GM12878 (cell line): ENCODE results near the gene VCX. TPM values are rescaled to one million over a fixed set of nuclear protein-coding genes. Genes with fewer than 3 reads are reported as not detected.
"Not testable (repeated sequence)": the region's sequence is repeated elsewhere in the genome, so short reads cannot be mapped to it uniquely, and the experiment has no call there.

Experiments used
- ATAC-seq: fragments of 200-7000 bp; cut with Tn5 transposase; 3 replicates; pipeline ENCODE4 v1.9.1; 2020; ENCODE audit warnings: mild to moderate bottlenecking, moderate library complexity
- Bru-seq: library from RNA; stranded (reverse); fragments of 400-500 nt; gene quantifications from one replicate; lab custom pipeline; 2021; lab: Mats Ljungman, UMichigan
- BruChase-seq, 2 experiments: library from RNA; stranded (reverse); fragments of 400-500 nt; gene quantifications; one replicate each; lab custom pipeline; 2021; lab: Mats Ljungman, UMichigan
- BruUV-seq: library from RNA; stranded (reverse); fragments of 400-500 nt; replicated peaks from 2 replicates; lab custom pipeline; 2021; lab: Mats Ljungman, UMichigan
- CTCF ChIA-PET: fragments of 300-600 bp; sonication (Branson Sonifier 250); formaldehyde crosslinking; extraction: SDS; loops from one replicate; lab custom pipeline; 2021; ENCODE audit warnings: inconsistent platforms; lab: Yijun Ruan, JAX
- POLR2A ChIA-PET: fragments of 350-600 bp; formaldehyde crosslinking; extraction: SDS; loops from one replicate; lab custom pipeline; 2021; ENCODE audit warnings: inconsistent platforms; lab: Charles Lee
- RAD21 ChIA-PET: fragments of 300-600 bp; sonication (Branson Sonifier 250); formaldehyde crosslinking; loops from one replicate; lab custom pipeline; 2023; ENCODE audit warnings: antibody characterized with exemption; ENCODE audit not compliant: unreplicated experiment; lab: Charles Lee
- SMC1A ChIA-PET: fragments of 300-600 bp; sonication (Branson Sonifier 250); formaldehyde crosslinking; loops from one replicate; lab custom pipeline; 2023; ENCODE audit not compliant: unreplicated experiment, uncharacterized antibody; lab: Charles Lee
- DNase-seq: peaks from one replicate; pipeline ENCODE4 v3.0.0-alpha.2; 2011; ENCODE audit warnings: low read depth, low spot score
- FAIRE-seq: peaks from 3 replicates; lab custom pipeline; 2011; peaks lifted over from hg19 to GRCh38; lab: Jason Lieb, UNC
- H2AFZ ChIP-seq: 2 replicates; pipeline ENCODE4 v1.6.0; 2011; ENCODE audit warnings: low read depth, low read length, control low read depth; ENCODE audit not compliant: control insufficient read depth
- H3K27ac ChIP-seq: 2 replicates; pipeline ENCODE4 v1.5.1; 2011; ENCODE audit warnings: control low read depth; ENCODE audit not compliant: control insufficient read depth, insufficient read depth
- H3K27me3 ChIP-seq, 2 experiments: replicated peaks in 1 of 2; 2 replicates each; pipeline versions ENCODE4 v1.6.0 to v1.6.1; 2011; ENCODE audit warnings: low read length in 1 of 2; ENCODE audit not compliant: control insufficient read depth in 2 of 2, insufficient read depth in 2 of 2
- H3K36me3 ChIP-seq, 2 experiments: 2 replicates each; pipeline ENCODE4 v1.5.1; 2011; ENCODE audit warnings: low read length in 1 of 2; ENCODE audit not compliant: control insufficient read depth in 2 of 2, insufficient read depth in 2 of 2
- H3K4me1 ChIP-seq: 2 replicates; pipeline ENCODE4 v1.6.1; 2011; ENCODE audit warnings: mild to moderate bottlenecking, low read length, moderate library complexity, mixed read lengths; ENCODE audit not compliant: control insufficient read depth, insufficient read depth
- H3K4me2 ChIP-seq: 2 replicates; pipeline ENCODE4 v1.6.0; 2011; ENCODE audit warnings: control low read depth; ENCODE audit not compliant: control insufficient read depth, insufficient read depth
- H3K4me3 ChIP-seq: fragments of 200-600 bp; sonication (generic); 2 replicates; pipeline ENCODE4 v1.5.1; 2016
- H3K79me2 ChIP-seq: 2 replicates; pipeline ENCODE4 v1.6.0; 2011; ENCODE audit warnings: low read length; ENCODE audit not compliant: control insufficient read depth, insufficient read depth
- H3K9ac ChIP-seq: 2 replicates; pipeline ENCODE4 v1.8.0; 2011; ENCODE audit warnings: low read length, control low read depth, mixed read lengths; ENCODE audit not compliant: control insufficient read depth, insufficient read depth
- H3K9me3 ChIP-seq: replicated peaks from 3 replicates; pipeline ENCODE4 v1.5.1; 2011; ENCODE audit warnings: mild to moderate bottlenecking, low read length; ENCODE audit not compliant: control insufficient read depth, insufficient read depth
- H4K20me1 ChIP-seq: 2 replicates; pipeline ENCODE4 v1.6.0; 2011; ENCODE audit not compliant: control insufficient read depth, insufficient read depth
- CHD4 ChIP-seq: fragments of 200-600 bp; sonication (generic); IDR thresholded peaks from 2 replicates; pipeline ENCODE4 v1.6.1; 2016; ENCODE audit warnings: mild to moderate bottlenecking
- IRF3 ChIP-seq: fragments of 450-650 bp; IDR thresholded peaks from 2 replicates; pipeline ENCODE4 v1.6.1; 2014; ENCODE audit warnings: mild to moderate bottlenecking
- MYC ChIP-seq: IDR thresholded peaks from 2 replicates; pipeline ENCODE4 v1.6.1; 2011; ENCODE audit warnings: mild to moderate bottlenecking, low read length, moderate library complexity, inconsistent platforms; ENCODE audit not compliant: insufficient read depth, insufficient replicate concordance, insufficient read length, severe bottlenecking
- NFYA ChIP-seq: IDR thresholded peaks from 2 replicates; pipeline ENCODE4 v1.6.1; 2011; ENCODE audit warnings: low read depth, mild to moderate bottlenecking, low read length, improper control_type of control experiment, borderline replicate concordance
- POLR2AphosphoS2 ChIP-seq: IDR thresholded peaks from 2 replicates; pipeline ENCODE4 v1.6.1; 2011; ENCODE audit warnings: low read depth, mild to moderate bottlenecking, low read length, improper control_type of control experiment, moderate library complexity
- RAD51 ChIP-seq: fragments of 450-650 bp; IDR thresholded peaks from 2 replicates; pipeline ENCODE4 v1.6.1; 2016; ENCODE audit warnings: moderate library complexity, mild to moderate bottlenecking, inconsistent platforms
- SMAD1 ChIP-seq: fragments of 450-650 bp; IDR thresholded peaks from 2 replicates; pipeline ENCODE4 v1.6.1; 2018; ENCODE audit warnings: mild to moderate bottlenecking, low read depth; ENCODE audit not compliant: partially characterized antibody
- ZBTB33 ChIP-seq: fragments of 450-650 bp; IDR thresholded peaks from 2 replicates; pipeline ENCODE4 v1.6.1; 2017; ENCODE audit warnings: mild to moderate bottlenecking
- WGBS: methylation state at CpG from one replicate; pipeline ENCODE4 v1.1.6; 2016; ENCODE audit warnings: low lambda C conversion rate; ENCODE audit not compliant: insufficient replicate concordance, insufficient coverage; ENCODE audit errors: missing lambda C conversion rate; 5-methylcytosine and 5-hydroxymethylcytosine counted together
- in situ Hi-C: fragments of 300-500 bp; cut with MboI; formaldehyde crosslinking; loops from 9 replicates; pipeline ENCODE4 v1.14.3; 2018; ENCODE audit warnings: mixed read lengths
- intact Hi-C: fragments of 100-400 bp; cut with micrococcal nuclease; formaldehyde crosslinking; loops from one replicate; pipeline ENCODE4 v1.14.2; 2022; ENCODE audit not compliant: unreplicated experiment
- long read RNA-seq, 2 experiments: library from polyadenylated mRNA; unstranded; transcript quantifications; one replicate each; pipeline ENCODE4 v2.0.0, GENCODE V29; 2019 to 2020
- polyA minus RNA-seq, 3 experiments: library from RNA; depleted of rRNA, polyadenylated mRNA; stranded (reverse); fragments of >200 nt; gene quantifications; 2 replicates each; pipeline ENCODE4 v1.2.3, GENCODE V29; 2011
- polyA plus RNA-seq, 11 experiments: library from polyadenylated mRNA; depleted of rRNA in 4 of 11; unstranded in 6 of 11; stranded (reverse) in 5 of 11; fragments of >200 nt; fragmentation: Nextera tagmentation in 4 of 11; fragmentation: Illumina TruSeq in 1 of 11; extraction: Ambion mirVana in 4 of 11; extraction: Trizol in 1 of 11; gene quantifications; 1 replicate in 1 of 11; 2 replicates in 10 of 11; pipeline versions ENCODE4 v1.2.1 to v1.2.3, GENCODE V29; 2011 to 2016; ENCODE audit warnings: inconsistent platforms in 2 of 11, missing spikeins in 2 of 11, low read depth in 1 of 11
- total RNA-seq, 4 experiments: library from RNA; depleted of rRNA in 3 of 4; stranded (reverse); fragments of >200 nt in 3 of 4; fragmentation: Illumina TruSeq in 1 of 4; extraction: Trizol in 1 of 4; gene quantifications; 2 replicates each; pipeline versions ENCODE4 v1.2.1 to v1.2.3, GENCODE V29; 2013 to 2021

The VCX gene
- not detected in 2 replicates for total RNA-seq (2013; cell fraction: nucleolus; rRNA removed)
- total RNA-seq (2014; rRNA removed): not detected in 2 replicates
- not detected in 2 replicates for total RNA-seq (2014; rRNA removed; fragmentation: Illumina TruSeq; extraction: Trizol)
- total RNA-seq (2021): 0.23 TPM in 1 of 2 replicates, not detected in the other
- not detected for polyA plus RNA-seq (2011; ENCODE audit: low read depth)
- polyA plus RNA-seq (2011; rRNA removed): 0.18 TPM in 1 of 2 replicates, not detected in the other
- not detected in 2 replicates for polyA plus RNA-seq (2011; cell fraction: cytosol; rRNA removed)
- polyA plus RNA-seq (2011; cell fraction: nucleus; rRNA removed): 0.20 TPM in 1 of 2 replicates, not detected in the other
- polyA plus RNA-seq (2012): not detected in 2 replicates
- polyA plus RNA-seq (2014; fragmentation: Illumina TruSeq; extraction: Trizol): 0.10 TPM in 1 of 2 replicates, not detected in the other
- not detected for polyA plus RNA-seq (2014; fragmentation: Nextera tagmentation; extraction: Ambion mirVana)
- polyA plus RNA-seq (2014; rRNA removed): 0.11 TPM in 1 of 2 replicates, not detected in the other
- polyA plus RNA-seq (2016; fragmentation: Nextera tagmentation; extraction: Ambion mirVana): not detected
- not detected in 2 replicates for polyA minus RNA-seq (2011; rRNA and poly(A)+ RNA removed)
- not detected in 2 replicates for polyA minus RNA-seq (2011; cell fraction: cytosol; rRNA and poly(A)+ RNA removed)
- polyA minus RNA-seq (2011; cell fraction: nucleus; rRNA and poly(A)+ RNA removed): not detected in 2 replicates
- Bru-seq, nascent RNA: percentile 19 among the genes with signal in this experiment
- BruChase-seq, experiment 1, labeled RNA remaining after a 6-hour chase: percentile 24 among the genes with signal in this experiment
- BruChase-seq, experiment 2, labeled RNA remaining after a 2-hour chase: percentile 21 among the genes with signal in this experiment
- long read RNA-seq, experiment 1: 0 reads
- long read RNA-seq, experiment 2, partial matches to known transcripts: 1 of 2 reads
- long read RNA-seq, experiment 2, other reads (novel, unspliced or antisense): 1 of 2 reads

DNA sequence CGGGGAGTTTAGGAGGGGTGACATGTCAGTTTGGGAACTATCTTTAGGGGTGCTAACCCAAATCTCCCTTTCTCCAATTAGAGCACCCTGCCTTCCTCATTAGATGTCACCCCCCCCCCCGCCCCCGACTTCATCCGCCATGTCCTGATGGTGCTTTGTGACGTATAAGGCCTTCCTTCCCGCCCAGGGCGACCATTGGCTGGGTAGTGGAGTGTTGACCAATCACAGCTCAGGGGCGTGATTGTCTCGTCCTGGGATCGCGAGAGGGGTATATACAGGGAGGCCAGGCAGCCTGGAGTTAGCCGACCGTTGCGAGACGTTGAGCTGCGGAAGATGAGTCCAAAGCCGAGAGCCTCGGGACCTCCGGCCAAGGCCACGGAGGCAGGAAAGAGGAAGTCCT, at the start of gene VCX:
VCX (plus strand) TSS at position 301 of the 400 bp plus-strand sequence; CDS start at position 334, 33 bp downstream.
- intact Hi-C loops, RAD21 ChIA-PET, H3K4me2 ChIP-seq, H3K4me1 ChIP-seq, FAIRE-seq, POLR2A ChIA-PET, H3K4me3 ChIP-seq, in situ Hi-C loops, H3K79me2 ChIP-seq, H3K27me3 ChIP-seq, H3K9me3 ChIP-seq, SMC1A ChIA-PET, ATAC-seq, H2AFZ ChIP-seq, DNase-seq, BruUV-seq, H3K27ac ChIP-seq, H4K20me1 ChIP-seq, H3K9ac ChIP-seq, H3K36me3 ChIP-seq: not testable (repeated sequence)
- 46% methylated on average over 6 of the region's 20 CpGs for WGBS
- CTCF ChIA-PET: interaction anchor here (0.6 kb wide), 1 partner anchor 81 kb away, joined by 3 read pairs; no protein-coding TSS in a partner anchor

DNA sequence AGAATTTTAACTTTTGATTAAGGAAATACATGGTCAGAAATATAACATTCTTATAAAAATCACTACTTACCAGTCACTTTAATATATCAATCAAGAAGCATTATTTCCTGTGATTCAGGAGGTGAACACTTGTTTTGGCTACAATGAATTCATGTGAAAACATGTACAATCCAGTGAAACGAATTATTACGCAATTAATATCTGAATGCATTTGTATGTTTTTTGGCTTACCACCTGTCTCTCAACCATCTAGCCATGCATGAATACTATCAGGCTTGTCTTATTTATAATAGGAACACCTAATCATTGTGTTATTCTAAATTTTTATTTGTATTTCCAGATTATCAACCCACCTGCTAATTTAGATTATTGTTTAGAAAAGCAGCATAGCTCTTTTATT, 44.6 kb upstream of the VCX start:
- RAD21 ChIA-PET: no interaction called here
- intact Hi-C loops: no loop called here
- no peaks in the 10 kb centered on the region for H4K20me1 ChIP-seq
- no peak overlapping the region for H3K4me3 ChIP-seq
- no peaks in the 10 kb centered on the region for H3K79me2 ChIP-seq
- BruUV-seq: no TSS peak
- CTCF ChIA-PET: no interaction called here
- no peak overlapping the region for H3K4me2 ChIP-seq
- no peak for FAIRE-seq
- H3K27me3 ChIP-seq: no peaks in the 10 kb centered on the region
- in situ Hi-C loops: no loop called here
- no peak for DNase-seq
- no peaks in the 10 kb centered on the region for H3K4me1 ChIP-seq
- no peaks in the 10 kb centered on the region for H3K36me3 ChIP-seq
- no peak overlapping the region for H3K9ac ChIP-seq
- SMC1A ChIA-PET: no interaction called here
- H3K27ac ChIP-seq: no peak overlapping the region
- whole genome bisulfite sequencing: 71% methylated on average over 2 of the region's 2 CpGs
- ATAC-seq: no peak
- H2AFZ ChIP-seq: no peak overlapping the region
- H3K9me3 ChIP-seq: no peaks in the 10 kb centered on the region
- POLR2A ChIA-PET: no interaction called here
- TF ChIP-seq CHD4 (no peak), IRF3 (no peak), NFYA (no peak), SMAD1 (no peak), POLR2AphosphoS2 (no peak), ZBTB33 (no peak), MYC (no peak), RAD51 (no peak)
